Measurements from ENCODE around the gene UBL7. TPM values are rescaled to one million over a fixed set of nuclear protein-coding genes. Genes with fewer than 3 reads are reported as not detected.

UBL7 gene
- total and polyA plus RNA-seq, 10 of the 15 experiments (the other 5 are each of a cell fraction or from before 2014, with no cell fraction given) = 25.9 to 145 (median 90.1) TPM

DNA sequence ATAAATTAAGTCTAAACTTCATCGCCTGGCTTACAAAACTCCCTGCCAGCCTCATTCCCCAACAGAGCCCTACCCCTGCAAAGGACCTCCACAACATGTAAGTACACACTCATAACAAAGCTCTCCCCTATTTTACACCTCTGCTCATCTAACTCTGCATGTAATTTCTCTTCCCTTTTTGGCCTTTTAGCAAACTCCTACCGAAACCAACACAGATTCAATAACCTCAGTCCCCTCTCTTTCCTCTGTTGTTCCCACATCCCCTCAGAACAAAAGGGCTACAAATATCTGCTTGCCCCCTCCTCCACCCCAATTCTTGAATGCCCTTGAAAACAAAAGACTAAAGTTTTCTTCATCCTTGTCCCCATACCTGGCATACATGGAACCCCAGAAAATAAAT lies 662 bp downstream of the UBL7 start (continued):
- TF ChIP-seq MTA2 (IDR thresholded peaks at IDR 0.05; ENCODE audit: low read depth) (no peak), NBN (IDR thresholded peaks at IDR 0.05) (peak; percentile 26; the same call in 1 of the 2 replicates), ASH2L (IDR thresholded peaks at IDR 0.05; ENCODE audit: borderline replicate concordance, low read depth) (no peak), IKZF2 (IDR thresholded peaks at IDR 0.05) (peak; percentile 63 to 71; a peak in 3 of 4 replicates), MYB (IDR thresholded peaks at IDR 0.05; ENCODE audit: borderline replicate concordance, low read depth, low read length) (no peak), NFXL1 (IDR thresholded peaks at IDR 0.05; ENCODE audit: borderline replicate concordance) (no peak), SPI1 (IDR thresholded peaks at IDR 0.05; ENCODE audit: borderline replicate concordance, insufficient read depth, low read depth, low read length) (peak; percentile 78; the same call in 1 of the 2 replicates), RUNX3 (IDR thresholded peaks at IDR 0.05; ENCODE audit: low read length) (peak; percentile 58; the same call in 1 of the 2 replicates), HDGF (IDR thresholded peaks at IDR 0.05) (peak; percentile 52; the same call in 1 of the 2 replicates)
- TF ChIP-seq, protein P1, sequence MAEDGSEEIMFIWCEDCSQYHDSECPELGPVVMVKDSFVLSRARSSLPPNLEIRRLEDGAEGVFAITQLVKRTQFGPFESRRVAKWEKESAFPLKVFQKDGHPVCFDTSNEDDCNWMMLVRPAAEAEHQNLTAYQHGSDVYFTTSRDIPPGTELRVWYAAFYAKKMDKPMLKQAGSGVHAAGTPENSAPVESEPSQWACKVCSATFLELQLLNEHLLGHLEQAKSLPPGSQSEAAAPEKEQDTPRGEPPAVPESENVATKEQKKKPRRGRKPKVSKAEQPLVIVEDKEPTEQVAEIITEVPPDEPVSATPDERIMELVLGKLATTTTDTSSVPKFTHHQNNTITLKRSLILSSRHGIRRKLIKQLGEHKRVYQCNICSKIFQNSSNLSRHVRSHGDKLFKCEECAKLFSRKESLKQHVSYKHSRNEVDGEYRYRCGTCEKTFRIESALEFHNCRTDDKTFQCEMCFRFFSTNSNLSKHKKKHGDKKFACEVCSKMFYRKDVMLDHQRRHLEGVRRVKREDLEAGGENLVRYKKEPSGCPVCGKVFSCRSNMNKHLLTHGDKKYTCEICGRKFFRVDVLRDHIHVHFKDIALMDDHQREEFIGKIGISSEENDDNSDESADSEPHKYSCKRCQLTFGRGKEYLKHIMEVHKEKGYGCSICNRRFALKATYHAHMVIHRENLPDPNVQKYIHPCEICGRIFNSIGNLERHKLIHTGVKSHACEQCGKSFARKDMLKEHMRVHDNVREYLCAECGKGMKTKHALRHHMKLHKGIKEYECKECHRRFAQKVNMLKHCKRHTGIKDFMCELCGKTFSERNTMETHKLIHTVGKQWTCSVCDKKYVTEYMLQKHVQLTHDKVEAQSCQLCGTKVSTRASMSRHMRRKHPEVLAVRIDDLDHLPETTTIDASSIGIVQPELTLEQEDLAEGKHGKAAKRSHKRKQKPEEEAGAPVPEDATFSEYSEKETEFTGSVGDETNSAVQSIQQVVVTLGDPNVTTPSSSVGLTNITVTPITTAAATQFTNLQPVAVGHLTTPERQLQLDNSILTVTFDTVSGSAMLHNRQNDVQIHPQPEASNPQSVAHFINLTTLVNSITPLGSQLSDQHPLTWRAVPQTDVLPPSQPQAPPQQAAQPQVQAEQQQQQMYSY (CRISPR knock-in tag; IDR thresholded peaks at IDR 0.05) = no peak
- TF ChIP-seq, protein P2, sequence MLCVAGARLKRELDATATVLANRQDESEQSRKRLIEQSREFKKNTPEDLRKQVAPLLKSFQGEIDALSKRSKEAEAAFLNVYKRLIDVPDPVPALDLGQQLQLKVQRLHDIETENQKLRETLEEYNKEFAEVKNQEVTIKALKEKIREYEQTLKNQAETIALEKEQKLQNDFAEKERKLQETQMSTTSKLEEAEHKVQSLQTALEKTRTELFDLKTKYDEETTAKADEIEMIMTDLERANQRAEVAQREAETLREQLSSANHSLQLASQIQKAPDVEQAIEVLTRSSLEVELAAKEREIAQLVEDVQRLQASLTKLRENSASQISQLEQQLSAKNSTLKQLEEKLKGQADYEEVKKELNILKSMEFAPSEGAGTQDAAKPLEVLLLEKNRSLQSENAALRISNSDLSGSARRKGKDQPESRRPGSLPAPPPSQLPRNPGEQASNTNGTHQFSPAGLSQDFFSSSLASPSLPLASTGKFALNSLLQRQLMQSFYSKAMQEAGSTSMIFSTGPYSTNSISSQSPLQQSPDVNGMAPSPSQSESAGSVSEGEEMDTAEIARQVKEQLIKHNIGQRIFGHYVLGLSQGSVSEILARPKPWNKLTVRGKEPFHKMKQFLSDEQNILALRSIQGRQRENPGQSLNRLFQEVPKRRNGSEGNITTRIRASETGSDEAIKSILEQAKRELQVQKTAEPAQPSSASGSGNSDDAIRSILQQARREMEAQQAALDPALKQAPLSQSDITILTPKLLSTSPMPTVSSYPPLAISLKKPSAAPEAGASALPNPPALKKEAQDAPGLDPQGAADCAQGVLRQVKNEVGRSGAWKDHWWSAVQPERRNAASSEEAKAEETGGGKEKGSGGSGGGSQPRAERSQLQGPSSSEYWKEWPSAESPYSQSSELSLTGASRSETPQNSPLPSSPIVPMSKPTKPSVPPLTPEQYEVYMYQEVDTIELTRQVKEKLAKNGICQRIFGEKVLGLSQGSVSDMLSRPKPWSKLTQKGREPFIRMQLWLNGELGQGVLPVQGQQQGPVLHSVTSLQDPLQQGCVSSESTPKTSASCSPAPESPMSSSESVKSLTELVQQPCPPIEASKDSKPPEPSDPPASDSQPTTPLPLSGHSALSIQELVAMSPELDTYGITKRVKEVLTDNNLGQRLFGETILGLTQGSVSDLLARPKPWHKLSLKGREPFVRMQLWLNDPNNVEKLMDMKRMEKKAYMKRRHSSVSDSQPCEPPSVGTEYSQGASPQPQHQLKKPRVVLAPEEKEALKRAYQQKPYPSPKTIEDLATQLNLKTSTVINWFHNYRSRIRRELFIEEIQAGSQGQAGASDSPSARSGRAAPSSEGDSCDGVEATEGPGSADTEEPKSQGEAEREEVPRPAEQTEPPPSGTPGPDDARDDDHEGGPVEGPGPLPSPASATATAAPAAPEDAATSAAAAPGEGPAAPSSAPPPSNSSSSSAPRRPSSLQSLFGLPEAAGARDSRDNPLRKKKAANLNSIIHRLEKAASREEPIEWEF (IDR thresholded peaks at IDR 0.05; ENCODE audit: insufficient replicate concordance, low read depth, low read length) = no peak
- TF ChIP-seq, protein P3, sequence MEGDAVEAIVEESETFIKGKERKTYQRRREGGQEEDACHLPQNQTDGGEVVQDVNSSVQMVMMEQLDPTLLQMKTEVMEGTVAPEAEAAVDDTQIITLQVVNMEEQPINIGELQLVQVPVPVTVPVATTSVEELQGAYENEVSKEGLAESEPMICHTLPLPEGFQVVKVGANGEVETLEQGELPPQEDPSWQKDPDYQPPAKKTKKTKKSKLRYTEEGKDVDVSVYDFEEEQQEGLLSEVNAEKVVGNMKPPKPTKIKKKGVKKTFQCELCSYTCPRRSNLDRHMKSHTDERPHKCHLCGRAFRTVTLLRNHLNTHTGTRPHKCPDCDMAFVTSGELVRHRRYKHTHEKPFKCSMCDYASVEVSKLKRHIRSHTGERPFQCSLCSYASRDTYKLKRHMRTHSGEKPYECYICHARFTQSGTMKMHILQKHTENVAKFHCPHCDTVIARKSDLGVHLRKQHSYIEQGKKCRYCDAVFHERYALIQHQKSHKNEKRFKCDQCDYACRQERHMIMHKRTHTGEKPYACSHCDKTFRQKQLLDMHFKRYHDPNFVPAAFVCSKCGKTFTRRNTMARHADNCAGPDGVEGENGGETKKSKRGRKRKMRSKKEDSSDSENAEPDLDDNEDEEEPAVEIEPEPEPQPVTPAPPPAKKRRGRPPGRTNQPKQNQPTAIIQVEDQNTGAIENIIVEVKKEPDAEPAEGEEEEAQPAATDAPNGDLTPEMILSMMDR (IDR thresholded peaks at IDR 0.05 in 2 of 3, conservative IDR thresholded peaks at IDR 0.05 in 1 of 3; ENCODE audit: control insufficient read depth in 2 of 3, extremely low read depth in 1 of 3, insufficient read depth in 1 of 3, low read depth in 3 of 3, low read length in 3 of 3) = no peak
- TF ChIP-seq, protein P4, sequence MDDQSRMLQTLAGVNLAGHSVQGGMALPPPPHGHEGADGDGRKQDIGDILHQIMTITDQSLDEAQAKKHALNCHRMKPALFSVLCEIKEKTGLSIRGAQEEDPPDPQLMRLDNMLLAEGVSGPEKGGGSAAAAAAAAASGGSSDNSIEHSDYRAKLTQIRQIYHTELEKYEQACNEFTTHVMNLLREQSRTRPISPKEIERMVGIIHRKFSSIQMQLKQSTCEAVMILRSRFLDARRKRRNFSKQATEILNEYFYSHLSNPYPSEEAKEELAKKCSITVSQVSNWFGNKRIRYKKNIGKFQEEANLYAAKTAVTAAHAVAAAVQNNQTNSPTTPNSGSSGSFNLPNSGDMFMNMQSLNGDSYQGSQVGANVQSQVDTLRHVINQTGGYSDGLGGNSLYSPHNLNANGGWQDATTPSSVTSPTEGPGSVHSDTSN (IDR thresholded peaks at IDR 0.05; ENCODE audit: insufficient replicate concordance, low read depth, low read length) = no peak
- TF ChIP-seq, protein P5, sequence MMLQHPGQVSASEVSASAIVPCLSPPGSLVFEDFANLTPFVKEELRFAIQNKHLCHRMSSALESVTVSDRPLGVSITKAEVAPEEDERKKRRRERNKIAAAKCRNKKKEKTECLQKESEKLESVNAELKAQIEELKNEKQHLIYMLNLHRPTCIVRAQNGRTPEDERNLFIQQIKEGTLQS (IDR thresholded peaks at IDR 0.05; ENCODE audit: borderline replicate concordance, extremely low read depth, low read depth, low read length) = no peak
- TF ChIP-seq, protein P6, sequence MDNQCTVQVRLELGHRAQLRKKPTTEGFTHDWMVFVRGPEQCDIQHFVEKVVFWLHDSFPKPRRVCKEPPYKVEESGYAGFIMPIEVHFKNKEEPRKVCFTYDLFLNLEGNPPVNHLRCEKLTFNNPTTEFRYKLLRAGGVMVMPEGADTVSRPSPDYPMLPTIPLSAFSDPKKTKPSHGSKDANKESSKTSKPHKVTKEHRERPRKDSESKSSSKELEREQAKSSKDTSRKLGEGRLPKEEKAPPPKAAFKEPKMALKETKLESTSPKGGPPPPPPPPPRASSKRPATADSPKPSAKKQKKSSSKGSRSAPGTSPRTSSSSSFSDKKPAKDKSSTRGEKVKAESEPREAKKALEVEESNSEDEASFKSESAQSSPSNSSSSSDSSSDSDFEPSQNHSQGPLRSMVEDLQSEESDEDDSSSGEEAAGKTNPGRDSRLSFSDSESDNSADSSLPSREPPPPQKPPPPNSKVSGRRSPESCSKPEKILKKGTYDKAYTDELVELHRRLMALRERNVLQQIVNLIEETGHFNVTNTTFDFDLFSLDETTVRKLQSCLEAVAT (IDR thresholded peaks at IDR 0.05) = peak; percentile 52; the same call in 1 of the 2 replicates

All from GM12878 (cell line).